Stimulated activated CD4-positive, alpha-beta T cell treated with anti-CD3 and anti-CD28 coated beads, Interleukin-2, amount 100 ng/mL, for 24 hours (primary cell): ENCODE data around the gene TTLL11.

Source experiments
- DNase-seq, 2 donors: peaks; one replicate each; pipeline ENCODE4 v3.0.0-alpha.2; 2020

TTLL11 gene

GRCh38 chr9:121840838-121841760 is 252.0 kb downstream of the TTLL11 start:
- DNase-seq, result peak in 1 of 2 donors; percentile 6

- peak in 1 of 2 donors; percentile 7 for DNase-seq
Observed at GRCh38 chr9:121839726-121840500, 253.2 kb downstream of the TTLL11 start.

GRCh38 chr9:121838746-121839669 is 254.1 kb downstream of the TTLL11 start:
- DNase-seq, result no peak

GRCh38 chr9:121837113-121837961 is 255.8 kb downstream of the TTLL11 start:
- no peak for DNase-seq

- DNase-seq, result no peak
Observed at GRCh38 chr9:121836366-121836885, 256.7 kb downstream of the TTLL11 start.

GRCh38 chr9:121835587-121836365 is 257.3 kb downstream of the TTLL11 start:
- no peak for DNase-seq

GRCh38 chr9:121833061-121833460 is 260.0 kb downstream of the TTLL11 start:
- DNase-seq, result no peak

- no peak for DNase-seq
Observed at GRCh38 chr9:121831869-121832268, 261.2 kb downstream of the TTLL11 start.

GRCh38 chr9:121830441-121831140 is 262.5 kb downstream of the TTLL11 start:
- no peak for DNase-seq

GRCh38 chr9:121827251-121827967 is 265.7 kb downstream of the TTLL11 start:
- no peak for DNase-seq

- no peak for DNase-seq
Observed at GRCh38 chr9:121826711-121827110, 266.4 kb downstream of the TTLL11 start.

GRCh38 chr9:121825031-121825691 is 267.9 kb downstream of the TTLL11 start:
- DNase-seq, result no peak

- no peak for DNase-seq
Observed at GRCh38 chr9:121824651-121825030, 268.5 kb downstream of the TTLL11 start.

- DNase-seq, result no peak
Observed at GRCh38 chr9:121823451-121824169, 269.5 kb downstream of the TTLL11 start.

GRCh38 chr9:121822093-121823085 is 270.7 kb downstream of the TTLL11 start:
- DNase-seq, result no peak

GRCh38 chr9:121821326-121821725 is 271.8 kb downstream of the TTLL11 start:
- no peak for DNase-seq
